Activated CD4-positive, alpha-beta T cell treated with anti-CD3 and anti-CD28 coated beads for 36 hours (primary cell): ENCODE data around the gene CUX1. TPM values are rescaled to one million over a fixed set of nuclear protein-coding genes. Genes with fewer than 3 reads are reported as not detected.

ENCODE experiments used
- ATAC-seq: fragments of 200-7000 bp; cut with Tn5 transposase; one replicate; pipeline ENCODE4 v1.10.0; 2021; ENCODE audit warnings: mild to moderate bottlenecking, moderate library complexity
- CTCF ChIA-PET: fragments of 350-600 bp; sonication (Branson Sonifier 250); formaldehyde crosslinking; loops from one replicate; lab custom pipeline; 2021; ENCODE audit warnings: antibody characterized with exemption; lab: Charles Lee
- POLR2A ChIA-PET: fragments of 350-600 bp; sonication (Branson Sonifier 250); formaldehyde crosslinking; loops from one replicate; lab custom pipeline; 2021; ENCODE audit warnings: antibody characterized with exemption, inconsistent platforms; lab: Charles Lee
- DNase-seq: peaks from one replicate; pipeline ENCODE4 v3.0.0-alpha.2; 2020
- H3K27ac Mint-ChIP-seq: one replicate; pipeline ENCODE4 v1.8.0; 2021; ENCODE audit warnings: mixed read lengths
- H3K27me3 Mint-ChIP-seq: one replicate; pipeline ENCODE4 v1.8.0; 2021; ENCODE audit warnings: mixed read lengths
- H3K36me3 Mint-ChIP-seq: one replicate; pipeline ENCODE4 v1.8.0; 2021; ENCODE audit warnings: low read depth, mixed read lengths
- H3K4me1 Mint-ChIP-seq: one replicate; pipeline ENCODE4 v1.8.0; 2021; ENCODE audit warnings: mixed read lengths
- H3K4me3 Mint-ChIP-seq: one replicate; pipeline ENCODE4 v1.8.0; 2021; ENCODE audit warnings: mild to moderate bottlenecking, moderate library complexity, mixed read lengths
- H3K9me3 Mint-ChIP-seq: one replicate; pipeline ENCODE4 v1.8.0; 2021; ENCODE audit warnings: low read depth, mixed read lengths
- intact Hi-C, 2 experiments: fragments of 100-400 bp; cut with DNase I in 1 of 2; cut with micrococcal nuclease in 1 of 2; formaldehyde crosslinking; loops; one replicate each; pipeline versions ENCODE4 v1.14.2 to v1.15.1; 2022 to 2024; cut with DNase I, micrococcal nuclease
- total RNA-seq, 2 experiments: library from RNA; stranded (reverse); gene quantifications; one replicate each; pipeline ENCODE4 v1.2.3, GENCODE V29; 2021

Gene CUX1
- total RNA-seq, 2 experiments from 2014 or later, result 21.6 to 23.5 TPM

- no peak for ATAC-seq
- ChIA-PET POLR2A (no interaction called here), CTCF (interaction anchor here (0.7 kb wide), 1 partner anchor 11 kb away, joined by 4 read pairs; no protein-coding TSS in a partner anchor)
- Mint-ChIP-seq H3K27ac (no peak overlapping the region), H3K4me3 (no peak overlapping the region), H3K9me3 (no peaks in the 10 kb centered on the region), H3K4me1 (no peaks in the 10 kb centered on the region), H3K36me3 (peaks cover 8% of the 10 kb centered on the region), H3K27me3 (no peaks in the 10 kb centered on the region)
- intact Hi-C loops, result no loop called here
- DNase-seq, result no peak
Measured at GRCh38 chr7:102210787-102211186, 393.4 kb downstream of the CUX1 start.

- no peak for ATAC-seq
- Mint-ChIP-seq H3K4me3 (no peak overlapping the region), H3K9me3 (no peaks in the 10 kb centered on the region), H3K36me3 (peaks cover 3% of the 10 kb centered on the region), H3K27me3 (no peaks in the 10 kb centered on the region), H3K27ac (no peak overlapping the region), H3K4me1 (no peaks in the 10 kb centered on the region)
- intact Hi-C loops, result no loop called here
- no peak for DNase-seq
- ChIA-PET POLR2A (interaction anchor here (0.6 kb wide), 1 partner anchor 723 kb away, joined by 8 read pairs; no protein-coding TSS in a partner anchor), CTCF (no interaction called here)
Measured at GRCh38 chr7:102211590-102212550, 394.4 kb downstream of the CUX1 start.

GRCh38 chr7:102214477-102215072 lies 397.1 kb downstream of the CUX1 start:
- H3K4me3 Mint-ChIP-seq, result no peak overlapping the region
- POLR2A ChIA-PET, result no interaction called here
- no peaks in the 10 kb centered on the region for H3K27me3 Mint-ChIP-seq
- ATAC-seq (no peak), DNase-seq (no peak)
- no peaks in the 10 kb centered on the region for H3K36me3 Mint-ChIP-seq
- no peak overlapping the region for H3K27ac Mint-ChIP-seq
- CTCF ChIA-PET, result no interaction called here
- H3K9me3 Mint-ChIP-seq, result no peaks in the 10 kb centered on the region
- intact Hi-C loops, result no loop called here
- H3K4me1 Mint-ChIP-seq, result no peaks in the 10 kb centered on the region

GRCh38 chr7:102215256-102215655 lies 397.8 kb downstream of the CUX1 start:
- POLR2A ChIA-PET, result no interaction called here

GRCh38 chr7:102215711-102216110 lies 398.3 kb downstream of the CUX1 start:
- ATAC-seq, result no peak
- intact Hi-C loops, result no loop called here
- no peak overlapping the region for H3K4me3 Mint-ChIP-seq

More at GRCh38 chr7:102215256-102215655, 397.8 kb downstream of the CUX1 start:
- no peaks in the 10 kb centered on the region for H3K4me1 Mint-ChIP-seq
- no peaks in the 10 kb centered on the region for H3K9me3 Mint-ChIP-seq
- intact Hi-C loops, result no loop called here
- H3K4me3 Mint-ChIP-seq, result no peak overlapping the region
- DNase-seq (no peak), ATAC-seq (no peak)
- no peaks in the 10 kb centered on the region for H3K27me3 Mint-ChIP-seq
- no peak overlapping the region for H3K27ac Mint-ChIP-seq
- CTCF ChIA-PET, result no interaction called here
- H3K36me3 Mint-ChIP-seq, result no peaks in the 10 kb centered on the region

GRCh38 chr7:102216573-102217314 lies 399.3 kb downstream of the CUX1 start:
- Mint-ChIP-seq H3K36me3 (no peaks in the 10 kb centered on the region), H3K4me3 (no peak overlapping the region), H3K4me1 (no peaks in the 10 kb centered on the region), H3K27ac (no peak overlapping the region), H3K9me3 (no peaks in the 10 kb centered on the region), H3K27me3 (no peaks in the 10 kb centered on the region)
- intact Hi-C loops, result no loop called here
- ATAC-seq (no peak), DNase-seq (no peak)
- ChIA-PET POLR2A (no interaction called here), CTCF (interaction anchor here (0.5 to 0.6 kb wide), 3 partner anchors 47 to 863 kb away, joined by 3 to 4 read pairs (median 3); no protein-coding TSS in a partner anchor)

More at GRCh38 chr7:102215711-102216110, 398.3 kb downstream of the CUX1 start:
- Mint-ChIP-seq H3K27me3 (no peaks in the 10 kb centered on the region), H3K27ac (no peak overlapping the region), H3K36me3 (no peaks in the 10 kb centered on the region), H3K9me3 (no peaks in the 10 kb centered on the region), H3K4me1 (no peaks in the 10 kb centered on the region)
- POLR2A ChIA-PET, result no interaction called here
- no peak for DNase-seq
- CTCF ChIA-PET, result interaction anchor here (0.7 kb wide), 1 partner anchor 614 kb away, joined by 3 read pairs; no protein-coding TSS in a partner anchor

GRCh38 chr7:102220229-102220850 lies 402.9 kb downstream of the CUX1 start:
- Mint-ChIP-seq H3K4me1 (no peaks in the 10 kb centered on the region), H3K9me3 (no peaks in the 10 kb centered on the region), H3K36me3 (no peaks in the 10 kb centered on the region), H3K27ac (no peak overlapping the region), H3K4me3 (no peak overlapping the region), H3K27me3 (no peaks in the 10 kb centered on the region)
- no peak for ATAC-seq
- ChIA-PET POLR2A (no interaction called here), CTCF (interaction anchor here (0.6 kb wide), 1 partner anchor 645 kb away, joined by 3 read pairs; no protein-coding TSS in a partner anchor)
- DNase-seq, result no peak
- intact Hi-C loops, result no loop called here

- Mint-ChIP-seq H3K36me3 (no peaks in the 10 kb centered on the region), H3K4me3 (no peak overlapping the region), H3K27ac (no peak overlapping the region), H3K27me3 (no peaks in the 10 kb centered on the region), H3K9me3 (no peaks in the 10 kb centered on the region), H3K4me1 (no peaks in the 10 kb centered on the region)
- intact Hi-C loops, result no loop called here
- POLR2A ChIA-PET, result no interaction called here
- CTCF ChIA-PET, result interaction anchor here (0.6 kb wide), 1 partner anchor 11 kb away, joined by 4 read pairs; no protein-coding TSS in a partner anchor
- ATAC-seq (no peak), DNase-seq (no peak)
Measured at GRCh38 chr7:102220960-102221800, 403.8 kb downstream of the CUX1 start.

GRCh38 chr7:102221961-102222360 lies 404.5 kb downstream of the CUX1 start:
- H3K27me3 Mint-ChIP-seq, result no peaks in the 10 kb centered on the region
- H3K36me3 Mint-ChIP-seq, result no peaks in the 10 kb centered on the region
- H3K27ac Mint-ChIP-seq, result no peak overlapping the region
- no peaks in the 10 kb centered on the region for H3K4me1 Mint-ChIP-seq
- CTCF ChIA-PET, result interaction anchor here (0.6 kb wide), 1 partner anchor 11 kb away, joined by 4 read pairs; no protein-coding TSS in a partner anchor
- POLR2A ChIA-PET, result no interaction called here
- H3K4me3 Mint-ChIP-seq, result no peak overlapping the region
- ATAC-seq (no peak), DNase-seq (no peak)
- intact Hi-C loops, result no loop called here
- no peaks in the 10 kb centered on the region for H3K9me3 Mint-ChIP-seq

GRCh38 chr7:102222445-102222844 lies 405.0 kb downstream of the CUX1 start:
- no peak for DNase-seq
- Mint-ChIP-seq H3K4me3 (no peak overlapping the region), H3K9me3 (no peaks in the 10 kb centered on the region), H3K36me3 (no peaks in the 10 kb centered on the region), H3K27ac (no peak overlapping the region), H3K27me3 (no peaks in the 10 kb centered on the region), H3K4me1 (no peaks in the 10 kb centered on the region)
- intact Hi-C loops, result no loop called here
- ChIA-PET POLR2A (no interaction called here), CTCF (no interaction called here)
- no peak for ATAC-seq
